Kidney epithelial cell (primary cell): ENCODE results near the gene FAM186B. TPM values are rescaled to one million over a fixed set of nuclear protein-coding genes. Genes with fewer than 3 reads are reported as not detected.

ENCODE experiments used
- DNase-seq: peaks from one replicate; pipeline ENCODE4 v3.0.0-alpha.2; 2010; ENCODE audit warnings: low read depth
- H3K27me3 ChIP-seq: 2 replicates; pipeline ENCODE4 v1.6.0; 2011; ENCODE audit warnings: low read length; ENCODE audit not compliant: control insufficient read depth, insufficient read depth
- H3K36me3 ChIP-seq: 2 replicates; pipeline ENCODE4 v1.5.1; 2011; ENCODE audit warnings: low read length; ENCODE audit not compliant: control insufficient read depth, insufficient read depth
- H3K4me3 ChIP-seq: 2 replicates; pipeline ENCODE4 v1.5.1; 2011; ENCODE audit warnings: low read depth, mild to moderate bottlenecking, control low read depth, low read length
- CTCF ChIP-seq: IDR thresholded peaks from 2 replicates; pipeline ENCODE4 v1.5.1; 2011; ENCODE audit warnings: mild to moderate bottlenecking, moderate library complexity, low read length, control low read depth, inconsistent platforms; ENCODE audit not compliant: insufficient read depth, poor library complexity, severe bottlenecking
- total RNA-seq: library from RNA; depleted of rRNA; stranded (reverse); fragments of >200 nt; gene quantifications from 2 replicates; pipeline ENCODE4 v1.2.3, GENCODE V29; 2015

Gene FAM186B
- total RNA-seq, 1 donor from 2014 or later, result 0.21 TPM

- TF ChIP-seq CTCF, result peak; percentile 9
- DNase-seq, result no peak
- Histone ChIP-seq H3K27me3 (no peaks in the 10 kb centered on the region), H3K36me3 (no peaks in the 10 kb centered on the region), H3K4me3 (no peak overlapping the region)
Observed at GRCh38 chr12:49626169-49626835, 20.9 kb upstream of the FAM186B start.

GRCh38 chr12:49624921-49625577, 19.6 kb upstream of the FAM186B start:
- no peak for DNase-seq
- H3K27me3 ChIP-seq, result no peaks in the 10 kb centered on the region
- no peaks in the 10 kb centered on the region for H3K36me3 ChIP-seq
- H3K4me3 ChIP-seq, result no peak overlapping the region
- TF ChIP-seq CTCF, result no peak

GRCh38 chr12:49623142-49623904, 17.9 kb upstream of the FAM186B start, which contains the start of gene PRPF40B:
Gene PRPF40B (plus strand): TSS chr12:49623561. CDS start chr12:49623591, 30 bp downstream.
- peak within 1 kb of the TSS; percentile 40 for H3K4me3 ChIP-seq
- H3K27me3 ChIP-seq, result no peaks in the 10 kb centered on the region
- no peaks in the 10 kb centered on the region for H3K36me3 ChIP-seq
- peak; percentile 25 for TF ChIP-seq CTCF
- no peak for DNase-seq

- no peak for DNase-seq
- Histone ChIP-seq H3K36me3 (no peaks in the 10 kb centered on the region), H3K27me3 (no peaks in the 10 kb centered on the region), H3K4me3 (peak overlapping the region; percentile 40)
- TF ChIP-seq CTCF, result no peak
Observed at GRCh38 chr12:49622501-49623141, 17.2 kb upstream of the FAM186B start.

GRCh38 chr12:49621651-49622500, 16.4 kb upstream of the FAM186B start:
- DNase-seq, result no peak

More at GRCh38 chr12:49621651-49622500, 16.4 kb upstream of the FAM186B start:
- H3K4me3 ChIP-seq, result peak overlapping the region; percentile 40
- no peaks in the 10 kb centered on the region for H3K36me3 ChIP-seq
- TF ChIP-seq CTCF, result no peak
- H3K27me3 ChIP-seq, result no peaks in the 10 kb centered on the region
